H1 (cell line): ENCODE results near the gene BRIX1. TPM values are rescaled to one million over a fixed set of nuclear protein-coding genes. Genes with fewer than 3 reads are reported as not detected.

ENCODE experiments used
- CTCF ChIA-PET: fragments of 300-600 bp; sonication (Branson Sonifier 250); formaldehyde crosslinking; loops from one replicate; lab custom pipeline; 2021; ENCODE audit not compliant: partially characterized antibody; lab: Charles Lee
- POLR2A ChIA-PET: fragments of 300-600 bp; sonication (Branson Sonifier 250); formaldehyde crosslinking; loops from one replicate; lab custom pipeline; 2021; ENCODE audit warnings: inconsistent platforms; ENCODE audit not compliant: partially characterized antibody; lab: Charles Lee
- DNase-seq, 2 experiments: peaks; one replicate each; pipeline versions ENCODE4 v3.0.0 to v3.0.0-alpha.2; 2010 to 2022; ENCODE audit warnings: low spot score in 2 of 2, low read depth in 1 of 2, mixed read lengths in 1 of 2
- FAIRE-seq: peaks from 2 replicates; lab custom pipeline; 2011; peaks lifted over from hg19 to GRCh38; lab: Jason Lieb, UNC
- H2AFZ ChIP-seq: 2 replicates; pipeline ENCODE4 v1.8.1; 2012; ENCODE audit warnings: low read length, inconsistent platforms
- H2AK5ac ChIP-seq: 2 replicates; pipeline ENCODE4 v1.6.1; 2013; ENCODE audit warnings: low read depth, low read length
- H2BK120ac ChIP-seq: replicated peaks from 2 replicates; pipeline ENCODE3; 2013; ENCODE audit warnings: low read depth, low read length, inconsistent platforms
- H2BK12ac ChIP-seq: 2 replicates; pipeline ENCODE4 v1.6.1; 2013; ENCODE audit warnings: low read depth, low read length
- H2BK15ac ChIP-seq: 2 replicates; pipeline ENCODE4 v1.6.1; 2013; ENCODE audit warnings: low read length
- H2BK20ac ChIP-seq: 2 replicates; pipeline ENCODE4 v1.6.1; 2013; ENCODE audit warnings: low read length
- H2BK5ac ChIP-seq: 2 replicates; pipeline ENCODE4 v1.6.1; 2013; ENCODE audit warnings: low read depth, low read length
- H3K14ac ChIP-seq: 2 replicates; pipeline ENCODE4 v1.6.1; 2013; ENCODE audit warnings: inconsistent platforms; ENCODE audit not compliant: insufficient read length
- H3K18ac ChIP-seq: 2 replicates; pipeline ENCODE4 v1.6.1; 2013; ENCODE audit warnings: low read length; ENCODE audit errors: extremely low read depth
- H3K23ac ChIP-seq: 2 replicates; pipeline ENCODE4 v1.6.1; 2013; ENCODE audit warnings: inconsistent platforms; ENCODE audit not compliant: insufficient read length
- H3K23me2 ChIP-seq: 2 replicates; pipeline ENCODE4 v1.6.1; 2013; ENCODE audit warnings: low read depth, low read length
- H3K27ac ChIP-seq: 2 replicates; pipeline ENCODE4 v1.6.1; 2011; ENCODE audit warnings: low read depth, low read length, inconsistent platforms
- H3K27me3 ChIP-seq, 4 experiments: replicated peaks in 1 of 4; 1 replicate in 1 of 4; 2 replicates in 3 of 4; pipeline versions ENCODE4 v1.6.1 to v1.8.1; 2011 to 2013; ENCODE audit warnings: low read length in 3 of 4, mild to moderate bottlenecking in 3 of 4, inconsistent platforms in 2 of 4, mixed read lengths in 2 of 4, moderate library complexity in 1 of 4; ENCODE audit not compliant: control insufficient read depth in 3 of 4, insufficient read depth in 3 of 4; ENCODE audit errors: extremely low read depth in 1 of 4
- H3K36me3 ChIP-seq, 4 experiments: 2 replicates each; pipeline versions ENCODE4 v1.6.1 to v1.8.1; 2011 to 2013; ENCODE audit warnings: mild to moderate bottlenecking in 4 of 4, low read length in 3 of 4, moderate library complexity in 2 of 4, control low read depth in 1 of 4, inconsistent platforms in 1 of 4; ENCODE audit not compliant: insufficient read depth in 4 of 4, control insufficient read depth in 2 of 4
- H3K4ac ChIP-seq: replicated peaks from 2 replicates; pipeline ENCODE3; 2013; ENCODE audit warnings: low read length, low read depth, mixed read lengths, inconsistent platforms; ENCODE audit not compliant: insufficient read length
- H3K4me1 ChIP-seq, 4 experiments: replicated peaks in 1 of 4; 1 replicate in 1 of 4; 2 replicates in 3 of 4; pipeline versions ENCODE4 v1.6.1 to v1.8.1; 2011 to 2013; ENCODE audit warnings: low read length in 3 of 4, inconsistent platforms in 2 of 4, mixed read lengths in 1 of 4; ENCODE audit not compliant: insufficient read depth in 4 of 4, control insufficient read depth in 3 of 4
- H3K4me2 ChIP-seq, 2 experiments: 2 replicates each; pipeline versions ENCODE4 v1.6.1 to v1.8.1; 2011 to 2013; ENCODE audit warnings: low read depth in 2 of 2, low read length in 2 of 2, control low read depth in 1 of 2, inconsistent platforms in 1 of 2, mild to moderate bottlenecking in 1 of 2; ENCODE audit not compliant: insufficient read depth in 1 of 2
- H3K4me3 ChIP-seq, 4 experiments: fragments of 200-600, 300-600 bp in 1 of 4; sonication (generic), shearing (Covaris generic), sonication (Bioruptor Twin) in 1 of 4; 2 replicates each; pipeline versions ENCODE4 v1.5.1 to v1.8.1; 2011 to 2016; ENCODE audit warnings: low read length in 4 of 4, low read depth in 3 of 4, control low read depth in 2 of 4, inconsistent platforms in 2 of 4, mild to moderate bottlenecking in 2 of 4, mixed read lengths in 1 of 4, moderate library complexity in 1 of 4; ENCODE audit not compliant: insufficient read depth in 2 of 4; ENCODE audit errors: extremely low read depth in 1 of 4
- H3K56ac ChIP-seq: replicated peaks from 2 replicates; pipeline ENCODE3; 2013; ENCODE audit warnings: low read depth, mild to moderate bottlenecking, mixed read lengths, low read length, inconsistent platforms; ENCODE audit not compliant: insufficient read length
- H3K79me1 ChIP-seq: 2 replicates; pipeline ENCODE4 v1.6.1; 2013; ENCODE audit warnings: low read depth, low read length, control low read depth
- H3K79me2 ChIP-seq, 2 experiments: 2 replicates each; pipeline versions ENCODE4 v1.6.1 to v1.8.1; 2012 to 2013; ENCODE audit warnings: low read length in 2 of 2, mild to moderate bottlenecking in 2 of 2, inconsistent platforms in 1 of 2; ENCODE audit not compliant: insufficient read depth in 2 of 2, control insufficient read depth in 1 of 2
- H3K9ac ChIP-seq, 4 experiments: replicated peaks in 1 of 4; 1 replicate in 1 of 4; 2 replicates in 3 of 4; pipeline versions ENCODE4 v1.6.1 to v1.8.1; 2011 to 2013; ENCODE audit warnings: low read depth in 3 of 4, low read length in 3 of 4, control low read depth in 2 of 4, mild to moderate bottlenecking in 2 of 4, moderate library complexity in 2 of 4, inconsistent platforms in 1 of 4; ENCODE audit errors: extremely low read depth in 1 of 4
- H3K9me3 ChIP-seq, 2 experiments: 2 replicates each; pipeline versions ENCODE4 v1.6.1 to v1.8.1; 2012 to 2013; ENCODE audit warnings: mild to moderate bottlenecking in 2 of 2, moderate library complexity in 2 of 2, control low read depth in 1 of 2, inconsistent platforms in 1 of 2, low read depth in 1 of 2, low read length in 1 of 2, mixed read lengths in 1 of 2; ENCODE audit not compliant: insufficient read depth in 2 of 2
- H4K20me1 ChIP-seq, 2 experiments: replicated peaks in 1 of 2; 2 replicates each; pipeline versions ENCODE3 to v1.8.1; 2011 to 2013; ENCODE audit warnings: inconsistent platforms in 2 of 2, low read length in 2 of 2, mild to moderate bottlenecking in 1 of 2; ENCODE audit not compliant: insufficient read depth in 2 of 2, control insufficient read depth in 1 of 2
- H4K5ac ChIP-seq: 2 replicates; pipeline ENCODE4 v1.6.1; 2013; ENCODE audit warnings: low read length, low read depth, mixed read lengths, inconsistent platforms; ENCODE audit not compliant: insufficient read length
- H4K8ac ChIP-seq: 2 replicates; pipeline ENCODE4 v1.8.0; 2013; ENCODE audit warnings: mild to moderate bottlenecking, moderate library complexity, low read length, inconsistent platforms; ENCODE audit not compliant: insufficient read depth; ENCODE audit errors: extremely low read depth
- H4K91ac ChIP-seq: replicated peaks from 2 replicates; pipeline ENCODE3; 2013; ENCODE audit warnings: low read length, mixed read lengths, inconsistent platforms; ENCODE audit not compliant: insufficient read length
- ATF2 ChIP-seq: IDR thresholded peaks from 2 replicates; pipeline ENCODE4 v1.6.1; 2012; ENCODE audit warnings: low read length, inconsistent platforms
- CBX5 ChIP-seq: fragments of 300-800, 300-1000 bp; sonication (generic); IDR thresholded peaks from 2 replicates; pipeline ENCODE4 v1.7.1; 2016; ENCODE audit warnings: antibody characterized with exemption, low read length, low read depth
- EP300 ChIP-seq, 2 experiments: IDR thresholded peaks; 1 replicate in 1 of 2; 2 replicates in 1 of 2; pipeline ENCODE4 v1.6.1; 2011 to 2012; ENCODE audit warnings: low read depth in 2 of 2, low read length in 2 of 2, mild to moderate bottlenecking in 2 of 2, borderline replicate concordance in 1 of 2, inconsistent platforms in 1 of 2, moderate library complexity in 1 of 2
- FOSL1 ChIP-seq: IDR thresholded peaks from 2 replicates; pipeline ENCODE4 v1.6.1; 2011; ENCODE audit warnings: mild to moderate bottlenecking, low read depth, low read length, moderate library complexity; ENCODE audit not compliant: insufficient read depth
- GABPA ChIP-seq: IDR thresholded peaks from 2 replicates; pipeline ENCODE4 v1.6.1; 2011; ENCODE audit warnings: mild to moderate bottlenecking, low read length, moderate library complexity, borderline replicate concordance; ENCODE audit not compliant: insufficient read depth
- HDAC6 ChIP-seq: IDR thresholded peaks from one replicate; pipeline ENCODE4 v1.7.1; 2012; ENCODE audit warnings: low read depth, mild to moderate bottlenecking, inconsistent platforms, low read length, moderate library complexity
- MAX ChIP-seq: IDR thresholded peaks from 2 replicates; pipeline ENCODE4 v1.6.1; 2012; ENCODE audit warnings: inconsistent platforms
- NRF1 ChIP-seq: IDR thresholded peaks from 2 replicates; pipeline ENCODE4 v1.6.1; 2011; ENCODE audit warnings: mild to moderate bottlenecking, low read depth, low read length, improper control_type of control experiment
- SP1 ChIP-seq: IDR thresholded peaks from 2 replicates; pipeline ENCODE4 v1.6.1; 2011; ENCODE audit warnings: low read depth, low read length
- SRF ChIP-seq: IDR thresholded peaks from 2 replicates; pipeline ENCODE4 v1.6.1; 2011; ENCODE audit warnings: mild to moderate bottlenecking, low read depth, low read length, moderate library complexity
- TCF12 ChIP-seq: IDR thresholded peaks from 2 replicates; pipeline ENCODE4 v1.6.1; 2011; ENCODE audit warnings: low read depth, mild to moderate bottlenecking, low read length
- TEAD4 ChIP-seq: IDR thresholded peaks from 2 replicates; pipeline ENCODE4 v1.6.1; 2012; ENCODE audit warnings: low read depth, low read length, inconsistent platforms, mixed read lengths
- WGBS, 2 experiments: shearing (Covaris generic) in 1 of 2; methylation state at CpG; one replicate each; pipeline versions ENCODE4 v1.1.6 to v1.1.7; 2013 to 2015; ENCODE audit warnings: low lambda C conversion rate in 2 of 2, mixed read lengths in 2 of 2, inconsistent platforms in 1 of 2, low coverage in 1 of 2, missing lambda C conversion rate in 1 of 2; ENCODE audit not compliant: insufficient replicate concordance in 2 of 2, insufficient coverage in 1 of 2, insufficient read length in 1 of 2; ENCODE audit errors: extremely low coverage in 1 of 2, missing lambda C conversion rate in 1 of 2; 5-methylcytosine and 5-hydroxymethylcytosine counted together
- polyA plus RNA-seq, 7 experiments: library from polyadenylated mRNA; depleted of rRNA in 3 of 7; stranded (reverse) in 5 of 7; unstranded in 2 of 7; fragments of >200 nt in 5 of 7; fragments of 200-250 nt in 2 of 7; gene quantifications; 1 replicate in 5 of 7; 2 replicates in 1 of 7; 4 replicates in 1 of 7; pipeline versions ENCODE4 v1.2.1 to v1.2.3, GENCODE V29; 2011 to 2013; ENCODE audit warnings: missing spikeins in 2 of 7, mixed read lengths in 2 of 7
- total RNA-seq: library from RNA; stranded (reverse); fragmentation: NEBNext Ultra II Directional; extraction: Animal tissue kit (Norgen Biotek cat#: 25700); gene quantifications from 2 replicates; pipeline ENCODE4 v1.2.1, GENCODE V29; 2021

BRIX1 gene
- total and polyA plus RNA-seq, 2 of the 8 experiments (the other 6 are each of a cell fraction or from before 2014, with no cell fraction given): 26.9 to 71.7 TPM

GRCh38 chr5:34867660-34868059 is 47.9 kb upstream of the BRIX1 start:
- Histone ChIP-seq H3K4me3 (no peak overlapping the region), H2BK15ac (no peak overlapping the region), H3K27ac (no peak overlapping the region), H3K23me2 (no peaks in the 10 kb centered on the region), H4K8ac (no peak overlapping the region), H3K18ac (no peak overlapping the region), H3K79me2 (no peaks in the 10 kb centered on the region), H3K9ac (no peak overlapping the region), H3K4me2 (no peak overlapping the region), H3K4ac (no peak overlapping the region), H2BK5ac (no peak overlapping the region), H3K14ac (no peak overlapping the region), H2BK20ac (no peak overlapping the region), H3K4me1 (peaks cover 5 to 15% (median 8%) of the 10 kb centered on the region in 4 experiments), H3K79me1 (no peaks in the 10 kb centered on the region), H3K27me3 (no peaks in the 10 kb centered on the region), H2AFZ (no peak overlapping the region), H4K20me1 (no peaks in the 10 kb centered on the region), H4K91ac (no peak overlapping the region), H3K9me3 (no peaks in the 10 kb centered on the region), H2BK120ac (no peak overlapping the region), H4K5ac (no peak overlapping the region), H3K23ac (no peak overlapping the region), H3K56ac (no peak overlapping the region), H2AK5ac (no peak overlapping the region), H2BK12ac (no peak overlapping the region), H3K36me3 (peaks cover 0 to 2% (median 0%) of the 10 kb centered on the region in 4 experiments; a peak in 1 of 8 replicates)
- no peak for DNase-seq
- no peak for FAIRE-seq
- POLR2A ChIA-PET: interaction anchor here (1.2 to 1.3 kb wide), 2 partner anchors 29 to 47 kb away, joined by 3 read pairs; partner anchors contain the start of gene TTC23L
- CTCF ChIA-PET: interaction anchor here (0.6 to 1.5 kb wide), 3 partner anchors 20 to 344 kb away, joined by 3 to 4 read pairs (median 3); no protein-coding TSS in a partner anchor
- WGBS, 2 experiments: 89% methylated on average over 3 of the region's 3 CpGs; no CpG with 5 or more reads in 1 of the 2 experiments
- TF ChIP-seq SP1: no peak
- no peak for TF ChIP-seq TEAD4
- TF ChIP-seq ATF2: no peak
- TF ChIP-seq FOSL1: no peak
- TF ChIP-seq SRF: no peak
- no peak for TF ChIP-seq CBX5
- TF ChIP-seq GABPA: no peak
- no peak for TF ChIP-seq EP300 (IDR thresholded peaks at IDR 0.05; ENCODE audit: borderline replicate concordance in 1 of 2, low read depth in 2 of 2, low read length in 2 of 2)
- TF ChIP-seq NRF1: no peak
- no peak for TF ChIP-seq MAX
- no peak for TF ChIP-seq HDAC6
- TF ChIP-seq TCF12: no peak
